DOHH2 (cell line): ENCODE data around the gene LMCD1.

Experiments used
- EZH2phosphoT487 ChIP-seq: fragments of 200-600 bp; sonication (generic); IDR thresholded peaks from 2 replicates; pipeline ENCODE4 v1.6.1; 2017; ENCODE audit warnings: borderline replicate concordance, mild to moderate bottlenecking, antibody characterized with exemption, low read length, moderate library complexity, mixed read lengths
- TF ChIP-seq, protein P1 (sequence below): fragments of 200-600 bp; sonication (generic); IDR thresholded peaks from one replicate; pipeline ENCODE4 v1.5.1; 2014; ENCODE audit warnings: antibody characterized with exemption, mild to moderate bottlenecking, low read depth, low read length; ENCODE audit not compliant: poor library complexity, severe bottlenecking

- TF ChIP-seq, protein P1, sequence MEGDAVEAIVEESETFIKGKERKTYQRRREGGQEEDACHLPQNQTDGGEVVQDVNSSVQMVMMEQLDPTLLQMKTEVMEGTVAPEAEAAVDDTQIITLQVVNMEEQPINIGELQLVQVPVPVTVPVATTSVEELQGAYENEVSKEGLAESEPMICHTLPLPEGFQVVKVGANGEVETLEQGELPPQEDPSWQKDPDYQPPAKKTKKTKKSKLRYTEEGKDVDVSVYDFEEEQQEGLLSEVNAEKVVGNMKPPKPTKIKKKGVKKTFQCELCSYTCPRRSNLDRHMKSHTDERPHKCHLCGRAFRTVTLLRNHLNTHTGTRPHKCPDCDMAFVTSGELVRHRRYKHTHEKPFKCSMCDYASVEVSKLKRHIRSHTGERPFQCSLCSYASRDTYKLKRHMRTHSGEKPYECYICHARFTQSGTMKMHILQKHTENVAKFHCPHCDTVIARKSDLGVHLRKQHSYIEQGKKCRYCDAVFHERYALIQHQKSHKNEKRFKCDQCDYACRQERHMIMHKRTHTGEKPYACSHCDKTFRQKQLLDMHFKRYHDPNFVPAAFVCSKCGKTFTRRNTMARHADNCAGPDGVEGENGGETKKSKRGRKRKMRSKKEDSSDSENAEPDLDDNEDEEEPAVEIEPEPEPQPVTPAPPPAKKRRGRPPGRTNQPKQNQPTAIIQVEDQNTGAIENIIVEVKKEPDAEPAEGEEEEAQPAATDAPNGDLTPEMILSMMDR, result no peak
- no peak for TF ChIP-seq EZH2phosphoT487
Measured at GRCh38 chr3:8608791-8609467, 107.3 kb downstream of the LMCD1 start.
